ENCODE data around the gene GCSH.

Gene GCSH

GRCh38 chr16:81040131-81040530, 56.1 kb downstream of the GCSH start:
- DNase-seq, result no peak

DNA sequence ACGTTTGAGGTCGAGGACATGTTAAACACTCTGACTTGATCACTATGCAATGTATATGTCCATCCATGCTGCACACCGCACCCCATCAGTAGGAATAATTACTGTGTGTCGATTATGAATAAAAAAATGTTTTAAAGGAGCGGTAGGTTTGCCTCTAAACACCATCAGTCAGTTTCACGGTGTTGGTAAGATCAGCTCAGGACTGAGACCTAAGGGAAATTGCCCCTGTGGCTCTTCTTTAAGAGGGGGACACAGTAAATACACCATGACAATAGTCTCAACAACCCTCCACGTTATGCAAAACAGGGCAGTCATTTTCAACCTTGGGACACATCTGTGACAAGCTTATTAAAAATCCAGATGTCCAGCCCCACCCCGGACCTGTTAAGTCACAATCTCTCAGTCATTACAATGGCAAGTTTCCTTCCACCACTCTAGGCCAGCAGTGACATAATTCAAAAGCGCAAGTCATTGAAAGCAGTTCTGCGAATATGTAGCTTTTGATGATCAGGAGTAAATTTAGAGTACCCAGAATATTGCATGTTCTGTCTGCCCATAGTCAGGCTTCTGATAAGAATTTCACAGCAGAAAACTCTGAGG, 59.3 kb downstream of the GCSH start:
- DNase-seq, result no peak

DNA sequence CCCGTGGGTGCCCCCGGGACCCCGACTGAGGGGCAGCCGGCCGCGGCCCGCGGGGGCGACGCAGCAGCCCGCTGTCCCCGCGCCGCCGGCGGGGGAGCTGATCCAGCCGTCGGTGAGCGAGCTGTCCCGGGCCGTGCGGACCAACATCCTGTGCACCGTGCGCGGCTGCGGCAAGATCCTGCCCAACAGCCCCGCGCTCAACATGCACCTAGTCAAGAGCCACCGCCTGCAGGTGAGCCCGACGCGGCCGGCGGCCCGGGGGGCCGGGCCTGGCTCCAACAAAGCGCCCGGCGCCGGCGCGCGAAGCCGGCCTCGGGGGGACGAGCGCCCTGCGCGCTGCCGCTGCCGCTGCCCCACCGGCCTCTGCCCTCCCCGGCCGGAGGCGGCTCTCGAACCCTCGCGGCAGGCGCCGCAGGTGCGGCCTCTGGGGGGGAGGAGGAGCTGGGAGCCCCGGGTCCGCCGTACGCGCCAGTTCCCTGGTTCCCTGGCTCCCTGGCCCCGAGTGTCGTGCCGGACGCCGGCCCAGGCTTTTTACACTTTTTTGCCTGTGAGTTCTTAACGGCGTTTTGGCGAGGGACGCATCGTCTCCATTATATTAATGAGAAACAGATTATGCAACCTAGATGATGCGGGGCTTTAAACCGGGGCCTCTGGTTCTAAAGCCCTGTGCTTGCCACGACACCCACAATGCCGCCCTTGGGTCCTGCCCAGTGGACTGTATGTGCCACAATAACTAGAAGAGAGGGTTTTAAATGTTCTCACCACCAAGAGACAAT, 60.0 kb downstream of the GCSH start:
- DNase-seq, result peak; percentile 29

DNA sequence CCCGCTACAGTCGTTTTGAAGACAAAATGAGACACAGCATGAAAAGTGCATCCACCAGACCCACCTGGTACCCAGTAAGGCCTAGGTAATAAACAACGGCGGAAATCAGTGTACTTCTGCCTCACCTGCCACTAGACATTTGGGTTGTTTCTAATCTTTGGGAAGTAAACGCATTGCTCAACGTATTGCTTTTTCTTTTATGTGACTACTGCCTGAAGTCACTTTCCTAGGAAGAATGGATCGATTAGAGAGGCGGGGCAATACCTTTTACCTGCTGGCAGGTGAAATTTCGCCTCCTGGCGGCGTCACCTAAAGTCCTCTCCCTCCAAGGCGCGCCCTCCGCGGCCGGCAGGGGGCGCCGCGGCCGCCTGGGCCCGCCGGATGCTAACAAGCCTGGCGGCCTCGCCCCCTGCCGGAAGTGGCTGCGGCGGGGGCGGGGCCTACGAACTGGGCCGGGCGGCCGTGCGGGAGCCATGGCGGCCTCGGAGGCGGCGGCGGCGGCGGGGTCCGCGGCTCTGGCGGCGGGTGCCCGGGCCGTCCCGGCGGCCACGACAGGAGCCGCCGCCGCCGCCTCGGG, 60.7 kb downstream of the GCSH start, which contains the start of gene ATMIN:
ATMIN (plus strand) TSS at position 445 of the 577 bp plus-strand sequence; CDS start at position 474, 29 bp downstream.
- peak; percentile 89 for DNase-seq
